Measurements from ENCODE around the gene NPAS3.

DNA sequence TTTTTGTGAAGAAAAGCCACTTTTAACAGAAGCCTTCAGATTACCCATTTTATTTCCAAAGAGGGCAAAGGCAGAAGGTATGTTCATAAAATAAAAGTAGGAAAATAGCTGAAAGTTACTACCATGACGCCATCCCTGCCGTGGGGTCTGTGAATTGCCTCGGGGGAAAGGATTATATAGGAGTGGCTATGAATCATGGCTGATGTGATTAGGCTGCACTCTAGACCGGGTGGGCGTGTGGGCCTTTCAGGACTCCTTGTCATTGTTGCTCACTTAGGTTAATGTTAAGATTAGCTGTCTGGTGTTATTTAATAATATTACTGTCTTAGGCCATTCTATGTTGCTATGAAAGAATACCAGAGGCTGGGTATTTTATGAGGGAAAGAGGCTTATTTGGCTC, 816.7 kb downstream of the NPAS3 start:
- TF ChIP-seq, protein P1, sequence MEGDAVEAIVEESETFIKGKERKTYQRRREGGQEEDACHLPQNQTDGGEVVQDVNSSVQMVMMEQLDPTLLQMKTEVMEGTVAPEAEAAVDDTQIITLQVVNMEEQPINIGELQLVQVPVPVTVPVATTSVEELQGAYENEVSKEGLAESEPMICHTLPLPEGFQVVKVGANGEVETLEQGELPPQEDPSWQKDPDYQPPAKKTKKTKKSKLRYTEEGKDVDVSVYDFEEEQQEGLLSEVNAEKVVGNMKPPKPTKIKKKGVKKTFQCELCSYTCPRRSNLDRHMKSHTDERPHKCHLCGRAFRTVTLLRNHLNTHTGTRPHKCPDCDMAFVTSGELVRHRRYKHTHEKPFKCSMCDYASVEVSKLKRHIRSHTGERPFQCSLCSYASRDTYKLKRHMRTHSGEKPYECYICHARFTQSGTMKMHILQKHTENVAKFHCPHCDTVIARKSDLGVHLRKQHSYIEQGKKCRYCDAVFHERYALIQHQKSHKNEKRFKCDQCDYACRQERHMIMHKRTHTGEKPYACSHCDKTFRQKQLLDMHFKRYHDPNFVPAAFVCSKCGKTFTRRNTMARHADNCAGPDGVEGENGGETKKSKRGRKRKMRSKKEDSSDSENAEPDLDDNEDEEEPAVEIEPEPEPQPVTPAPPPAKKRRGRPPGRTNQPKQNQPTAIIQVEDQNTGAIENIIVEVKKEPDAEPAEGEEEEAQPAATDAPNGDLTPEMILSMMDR (IDR thresholded peaks at IDR 0.05), result no peak
- TF ChIP-seq POLR2A (IDR thresholded peaks at IDR 0.05), result no peak
